Effector CD8-positive, alpha-beta T cell (primary cell): ENCODE measurements around the gene RLN3.

Experiments
- DNase-seq: peaks from one replicate; lab custom pipeline; 2025; lab: John Stamatoyannopoulos, UW

Gene RLN3

GRCh38 chr19:14054099-14054498 lies 26.2 kb downstream of the RLN3 start:
- no peak for DNase-seq

GRCh38 chr19:14054721-14055120 lies 26.8 kb downstream of the RLN3 start:
- no peak for DNase-seq

GRCh38 chr19:14055396-14055795 lies 27.4 kb downstream of the RLN3 start:
- no peak for DNase-seq

GRCh38 chr19:14056069-14056666 lies 28.2 kb downstream of the RLN3 start:
- no peak for DNase-seq

GRCh38 chr19:14056741-14057356 lies 28.9 kb downstream of the RLN3 start:
- no peak for DNase-seq

- no peak for DNase-seq
Measured at GRCh38 chr19:14058182-14059092, 30.5 kb downstream of the RLN3 start.

- DNase-seq, result peak; percentile 45
Measured at GRCh38 chr19:14059093-14059480, 31.1 kb downstream of the RLN3 start.

GRCh38 chr19:14059652-14060155 lies 31.8 kb downstream of the RLN3 start:
- DNase-seq, result no peak

- no peak for DNase-seq
Measured at GRCh38 chr19:14061081-14061749, 33.3 kb downstream of the RLN3 start.

GRCh38 chr19:14061751-14062557 lies 34.0 kb downstream of the RLN3 start, which contains the start of gene PALM3:
Gene PALM3 (minus strand): TSS chr19:14062076. CDS start chr19:14061980, 96 bp downstream.
- DNase-seq, result no peak

- no peak for DNase-seq
Measured at GRCh38 chr19:14062558-14062855, 34.6 kb downstream of the RLN3 start.

GRCh38 chr19:14063105-14063504 lies 35.2 kb downstream of the RLN3 start:
- no peak for DNase-seq

GRCh38 chr19:14066134-14066533 lies 38.2 kb downstream of the RLN3 start:
- no peak for DNase-seq

- DNase-seq, result no peak
Measured at GRCh38 chr19:14070268-14071050, 42.5 kb downstream of the RLN3 start.

- no peak for DNase-seq
Measured at GRCh38 chr19:14072535-14073260, 44.8 kb downstream of the RLN3 start, which contains the start of gene MISP3. Gene MISP3 (plus strand): TSS chr19:14072786. CDS start chr19:14073310, 524 bp downstream.

- peak; percentile 62 for DNase-seq
Measured at GRCh38 chr19:14073261-14073924, 45.4 kb downstream of the RLN3 start.

GRCh38 chr19:14073925-14074838 lies 46.2 kb downstream of the RLN3 start:
- DNase-seq, result no peak

- DNase-seq, result no peak
Measured at GRCh38 chr19:14078411-14078810, 50.5 kb downstream of the RLN3 start.
